Activated CD4-positive, CD25-positive, alpha-beta regulatory T cell treated with anti-CD3 and anti-CD28 coated beads, Interleukin-2, amount 50 U/mL, for 16 hours (primary cell): ENCODE data around the gene RCBTB2.
A peak's percentile ranks its signal among the peaks of the same experiment; 100 is the strongest.
"Not testable (repeated sequence)": the region's sequence is repeated elsewhere in the genome, so short reads cannot be mapped to it uniquely, and the experiment has no call there.

Experiments used
- DNase-seq: peaks from one replicate; pipeline ENCODE4 v3.0.0-alpha.2; 2020; ENCODE audit warnings: low read depth, low spot score

The RCBTB2 gene

GRCh38 chr13:48532506-48533499 is at the start of gene RCBTB2:
Gene RCBTB2, minus strand, starts transcription at chr13:48533080. Its CDS starts 11,141 bp downstream, at chr13:48521939.
- peak; percentile 97 for DNase-seq

DNA sequence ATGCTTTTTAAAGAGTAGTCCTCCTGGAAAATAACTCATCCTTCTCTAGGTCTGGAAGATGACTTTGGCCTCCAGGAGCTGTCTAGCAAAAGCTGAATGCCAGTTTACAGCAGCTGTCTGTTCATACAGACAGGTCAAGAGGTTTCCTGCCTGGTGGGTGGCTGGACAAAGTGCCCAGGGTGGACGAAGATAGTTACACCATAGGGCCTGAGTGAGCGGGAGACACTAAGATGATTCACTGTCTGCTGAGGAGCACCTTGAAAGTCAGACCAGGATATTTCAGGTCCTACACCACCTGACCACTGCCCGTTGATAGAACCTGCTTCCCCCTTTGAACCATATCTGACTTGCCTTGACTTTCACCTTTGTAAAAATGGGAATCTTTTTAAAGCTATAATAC is 49.2 kb upstream of the RCBTB2 start:
- no peak for DNase-seq

GRCh38 chr13:48580896-48581295 is 48.0 kb upstream of the RCBTB2 start:
- DNase-seq: no peak

GRCh38 chr13:48580185-48580803 is 47.4 kb upstream of the RCBTB2 start:
- DNase-seq: peak; percentile 62

- DNase-seq: not testable (repeated sequence)
Measured at GRCh38 chr13:48579919-48580180, 47.0 kb upstream of the RCBTB2 start.

- no peak for DNase-seq
Measured at GRCh38 chr13:48579165-48579918, 46.5 kb upstream of the RCBTB2 start.

- DNase-seq: no peak
Measured at GRCh38 chr13:48578516-48579164, 45.8 kb upstream of the RCBTB2 start.

DNA sequence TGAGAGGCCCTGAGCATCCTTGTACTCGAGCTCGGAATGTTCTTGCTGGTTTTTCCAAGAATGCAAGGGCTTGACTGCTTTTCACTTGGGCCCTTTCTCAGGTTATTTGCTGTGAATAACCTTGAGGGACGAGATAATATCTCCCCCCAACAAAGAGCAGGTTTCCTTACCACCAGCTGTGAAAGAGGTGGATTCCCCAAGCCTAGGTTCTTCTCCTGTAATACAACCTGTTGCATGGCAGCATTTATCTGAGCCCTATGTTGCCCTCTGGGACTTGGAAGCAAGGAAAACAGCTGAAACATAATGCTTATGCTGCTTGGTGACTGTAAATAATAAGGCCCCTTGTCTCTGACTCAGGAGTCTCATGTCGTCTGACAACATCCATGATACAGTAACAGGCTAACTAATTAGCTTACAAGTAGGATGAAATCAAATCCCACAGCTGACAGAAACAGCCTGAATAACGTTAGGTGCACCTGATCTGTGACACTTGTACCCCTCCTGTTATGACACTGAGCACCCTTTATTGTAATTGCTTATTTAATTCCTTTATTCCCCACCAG is 43.6 kb upstream of the RCBTB2 start:
- DNase-seq: no peak

DNA sequence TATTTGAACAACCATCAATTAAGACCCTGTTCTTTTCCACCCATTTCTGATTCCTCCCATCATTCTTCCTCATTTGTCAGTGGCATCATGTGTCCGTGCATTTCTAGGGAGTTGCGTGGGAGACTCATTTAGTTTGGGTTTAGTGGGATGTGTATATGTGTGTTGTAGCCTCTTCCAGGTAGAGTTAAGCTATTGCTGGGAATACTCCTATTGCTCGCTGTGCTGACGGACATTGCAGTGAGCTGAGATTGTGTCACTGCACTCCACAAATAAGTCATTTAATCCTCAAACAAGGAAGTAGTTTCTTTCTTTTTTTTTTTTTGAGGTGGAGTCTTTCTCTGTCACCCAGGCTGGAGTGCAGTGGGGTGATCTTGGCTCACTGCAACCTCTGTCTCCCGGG is 42.2 kb upstream of the RCBTB2 start:
- DNase-seq: no peak

DNA sequence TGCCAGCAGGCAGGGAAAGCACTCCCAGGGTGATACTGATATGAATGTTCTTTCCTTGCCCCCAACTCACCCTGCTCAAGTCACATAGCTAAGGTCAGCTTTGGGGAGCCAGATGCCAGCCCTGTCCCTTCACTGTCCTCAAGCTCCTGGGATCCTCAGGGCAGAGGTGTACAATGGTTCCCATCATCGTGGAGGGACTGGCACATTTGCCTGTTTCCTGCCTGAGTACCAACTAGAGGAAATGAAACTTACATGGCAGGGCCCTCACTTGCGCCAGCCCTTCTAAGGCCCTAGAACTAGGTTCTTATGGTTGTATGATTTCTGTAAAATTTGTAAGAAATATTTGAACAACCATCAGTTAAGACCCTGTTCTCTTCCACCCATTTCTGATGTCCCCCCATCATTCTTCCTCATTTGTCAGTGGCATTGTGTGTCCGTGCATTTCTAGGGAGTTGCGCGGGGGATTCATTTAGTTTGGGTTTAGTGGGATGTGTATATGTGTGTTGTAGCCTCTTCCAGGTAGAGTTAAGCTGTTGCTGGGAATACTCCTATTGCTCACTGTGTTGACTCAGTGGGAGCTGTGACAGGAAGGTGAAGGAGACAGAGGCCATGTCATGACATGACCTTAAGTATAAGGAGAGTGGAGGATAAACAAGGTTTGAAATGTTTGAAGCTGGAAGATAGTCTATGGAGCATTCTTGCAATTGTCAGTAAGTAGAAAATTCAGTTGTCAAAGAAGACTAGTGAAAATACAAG is 41.3 kb upstream of the RCBTB2 start:
- no peak for DNase-seq

GRCh38 chr13:48573213-48574007 is 40.5 kb upstream of the RCBTB2 start:
- DNase-seq: no peak

DNA sequence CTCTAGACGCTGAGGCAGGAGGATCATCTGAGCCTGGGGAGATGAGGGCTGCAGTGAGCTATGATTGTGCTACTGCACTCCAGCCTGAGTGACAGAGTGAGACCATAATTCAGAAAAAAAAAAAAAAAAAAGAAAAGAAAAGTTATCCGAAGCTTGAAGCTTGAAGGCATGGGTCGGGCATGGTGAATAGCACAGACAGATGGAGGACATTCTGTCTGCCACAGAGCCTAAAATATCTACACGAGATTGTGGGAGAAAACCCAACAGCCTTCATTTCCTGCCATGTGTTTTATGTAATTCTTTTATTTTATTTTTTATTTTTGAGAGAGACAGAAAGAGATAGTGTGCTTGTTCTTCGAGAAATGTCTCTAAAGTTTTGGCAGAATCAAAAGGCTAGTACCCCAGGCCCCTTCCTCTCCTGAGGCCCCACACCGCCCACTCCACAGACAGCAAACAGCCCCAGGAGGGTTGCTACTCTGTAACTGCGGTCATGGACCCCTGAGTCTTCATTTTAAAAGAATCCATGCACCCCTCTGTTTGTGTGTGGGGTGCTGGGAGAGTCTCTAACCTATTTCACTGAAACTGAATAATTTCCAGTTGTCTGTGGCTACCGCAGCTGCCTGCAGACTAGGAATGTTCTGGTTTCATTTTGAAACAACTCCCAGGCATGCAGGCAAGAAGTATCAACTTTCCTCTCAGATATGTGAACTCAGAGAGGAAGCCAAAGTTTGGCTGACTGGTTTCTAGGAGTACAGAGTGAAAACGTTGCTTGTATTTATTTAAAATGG is 38.4 kb upstream of the RCBTB2 start:
- DNase-seq: no peak

- DNase-seq: no peak
Measured at GRCh38 chr13:48570216-48570828, 37.4 kb upstream of the RCBTB2 start.

GRCh38 chr13:48569104-48569666 is 36.3 kb upstream of the RCBTB2 start:
- DNase-seq: no peak

- DNase-seq: no peak
Measured at GRCh38 chr13:48568370-48569103, 35.7 kb upstream of the RCBTB2 start.

GRCh38 chr13:48567515-48568369 is 34.9 kb upstream of the RCBTB2 start:
- no peak for DNase-seq

GRCh38 chr13:48564056-48564455 is 31.2 kb upstream of the RCBTB2 start:
- DNase-seq: no peak
